HG02759 (cell line): Measurements from ENCODE around the gene LRRC55.

Experiments
- ATAC-seq: cut with Tn5 transposase; IDR thresholded peaks from one replicate; pipeline ENCODE4 v1.9.1; 2021; ENCODE audit warnings: mild to moderate bottlenecking, moderate library complexity; ENCODE audit not compliant: unreplicated experiment

The LRRC55 gene

GRCh38 chr11:57181678-57182305, at the start of gene LRRC55:
Gene LRRC55 (plus strand): TSS chr11:57181953. CDS start chr11:57182023, 70 bp downstream.
- ATAC-seq, result no peak

- ATAC-seq, result no peak
Measured at GRCh38 chr11:57133366-57134038, 48.3 kb upstream of the LRRC55 start.

GRCh38 chr11:57134284-57134683, 47.5 kb upstream of the LRRC55 start:
- no peak for ATAC-seq

- ATAC-seq, result no peak
Measured at GRCh38 chr11:57135020-57135751, 46.6 kb upstream of the LRRC55 start.

- no peak for ATAC-seq
Measured at GRCh38 chr11:57140568-57140967, 41.2 kb upstream of the LRRC55 start.

GRCh38 chr11:57143459-57143858, 38.3 kb upstream of the LRRC55 start:
- ATAC-seq, result no peak

- ATAC-seq, result no peak
Measured at GRCh38 chr11:57144075-57144474, 37.7 kb upstream of the LRRC55 start.

- no peak for ATAC-seq
Measured at GRCh38 chr11:57144531-57145320, 37.0 kb upstream of the LRRC55 start.

- no peak for ATAC-seq
Measured at GRCh38 chr11:57146301-57146700, 35.5 kb upstream of the LRRC55 start.

GRCh38 chr11:57148621-57149020, 33.1 kb upstream of the LRRC55 start:
- no peak for ATAC-seq

GRCh38 chr11:57150454-57150917, 31.3 kb upstream of the LRRC55 start:
- no peak for ATAC-seq

GRCh38 chr11:57152134-57152533, 29.6 kb upstream of the LRRC55 start:
- ATAC-seq, result no peak

- no peak for ATAC-seq
Measured at GRCh38 chr11:57153448-57153847, 28.3 kb upstream of the LRRC55 start.

- no peak for ATAC-seq
Measured at GRCh38 chr11:57154739-57155138, 27.0 kb upstream of the LRRC55 start.

- no peak for ATAC-seq
Measured at GRCh38 chr11:57155400-57155799, 26.4 kb upstream of the LRRC55 start.

GRCh38 chr11:57155838-57156607, 25.7 kb upstream of the LRRC55 start:
- ATAC-seq, result no peak

- ATAC-seq, result no peak
Measured at GRCh38 chr11:57156928-57157327, 24.8 kb upstream of the LRRC55 start.

- no peak for ATAC-seq
Measured at GRCh38 chr11:57157624-57158023, 24.1 kb upstream of the LRRC55 start.

- no peak for ATAC-seq
Measured at GRCh38 chr11:57158180-57158579, 23.6 kb upstream of the LRRC55 start.

GRCh38 chr11:57158599-57158998, 23.2 kb upstream of the LRRC55 start:
- no peak for ATAC-seq
